Loucy (cell line): ENCODE measurements around the gene RPTOR.

ENCODE experiments used
- CTCF ChIP-seq: fragments of 200-600 bp; sonication (generic); conservative IDR thresholded peaks from 2 replicates; pipeline ENCODE4 v1.5.1; 2014; ENCODE audit warnings: mild to moderate bottlenecking, antibody characterized with exemption, low read length
- EZH2phosphoT487 ChIP-seq: fragments of 200-600 bp; IDR thresholded peaks from 2 replicates; pipeline ENCODE4 v1.6.1; 2018; ENCODE audit warnings: antibody characterized with exemption, mild to moderate bottlenecking, moderate library complexity, borderline replicate concordance

DNA sequence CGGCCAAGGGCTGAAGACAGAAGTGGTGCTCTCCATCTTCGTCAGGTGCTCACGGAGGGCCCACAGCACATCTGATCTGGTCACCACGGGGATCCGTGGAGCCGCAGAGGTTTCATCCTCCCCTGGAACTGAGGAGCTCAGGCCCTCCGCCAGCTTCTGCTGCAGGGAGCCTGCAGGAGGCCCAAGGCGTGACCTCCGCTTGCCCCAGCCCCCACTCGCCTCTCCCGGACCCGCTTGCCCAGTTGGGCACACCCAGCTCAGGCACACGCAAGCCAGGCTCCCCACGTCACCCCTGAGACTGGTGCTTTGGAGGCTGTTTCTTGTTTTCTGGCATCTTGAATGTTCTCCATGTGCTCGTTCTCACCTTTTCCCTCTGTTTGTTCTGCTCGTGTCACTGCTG lies 407.7 kb downstream of the RPTOR start:
- TF ChIP-seq EZH2phosphoT487 (no peak), CTCF (no peak)
